SK-N-SH (cell line): ENCODE results near the gene KCNH3. TPM values are rescaled to one million over a fixed set of nuclear protein-coding genes. Genes with fewer than 3 reads are reported as not detected.

Experiments used
- CTCF ChIA-PET: fragments of 300-600, 350-600 bp; formaldehyde crosslinking; extraction: SDS; loops from one replicate; lab custom pipeline; 2021; lab: Yijun Ruan, JAX
- POLR2A ChIA-PET: fragments of 350-600 bp; sonication (Branson Sonifier 250); formaldehyde crosslinking; extraction: SDS; loops from one replicate; lab custom pipeline; 2020; ENCODE audit warnings: antibody characterized with exemption, inconsistent platforms; lab: Yijun Ruan, JAX
- DNase-seq: peaks from one replicate; pipeline ENCODE4 v3.0.0; 2012
- H2AFZ ChIP-seq: fragments of 200-600 bp; sonication (generic); 2 replicates; pipeline ENCODE4 v1.8.1; 2016; ENCODE audit warnings: antibody characterized with exemption, mild to moderate bottlenecking, low read depth
- H3F3A ChIP-seq: fragments of 200-600 bp; sonication (generic); replicated peaks from 2 replicates; pipeline ENCODE3; 2016; ENCODE audit warnings: antibody characterized with exemption, mild to moderate bottlenecking; ENCODE audit not compliant: insufficient read depth
- H3K27ac ChIP-seq, 2 experiments: fragments of 200-500 bp in 1 of 2; fragments of 200-600 bp in 1 of 2; sonication (Bioruptor generic) in 1 of 2; sonication (generic), shearing (Covaris generic) in 1 of 2; 2 replicates each; pipeline versions ENCODE4 v1.5.1 to v1.6.1; 2014 to 2016; ENCODE audit warnings: low read depth in 2 of 2, inconsistent platforms in 1 of 2, low read length in 1 of 2, mild to moderate bottlenecking in 1 of 2, mixed read lengths in 1 of 2
- H3K27me3 ChIP-seq: fragments of 200-600 bp; sonication (generic), shearing (Covaris generic); 2 replicates; pipeline ENCODE4 v1.6.1; 2016; ENCODE audit warnings: mixed run types; ENCODE audit not compliant: insufficient read depth
- H3K36me3 ChIP-seq, 2 experiments: fragments of 200-500 bp in 1 of 2; fragments of 200-600 bp in 1 of 2; sonication (Bioruptor generic) in 1 of 2; sonication (generic) in 1 of 2; replicated peaks in 1 of 2; 2 replicates each; pipeline versions ENCODE3 to v1.5.1; 2014 to 2016; ENCODE audit warnings: low read length in 1 of 2, mild to moderate bottlenecking in 1 of 2; ENCODE audit not compliant: insufficient read depth in 2 of 2, control insufficient read depth in 1 of 2
- H3K4me1 ChIP-seq, 2 experiments: fragments of 200-500 bp in 1 of 2; fragments of 200-600 bp in 1 of 2; sonication (Bioruptor generic) in 1 of 2; sonication (generic), shearing (Covaris generic) in 1 of 2; 2 replicates each; pipeline versions ENCODE4 v1.5.1 to v1.6.1; 2014 to 2016; ENCODE audit warnings: low read depth in 1 of 2, low read length in 1 of 2, mixed run types in 1 of 2; ENCODE audit not compliant: insufficient read depth in 2 of 2, control insufficient read depth in 1 of 2
- H3K4me2 ChIP-seq: fragments of 200-600 bp; sonication (generic), shearing (Covaris generic); 2 replicates; pipeline ENCODE4 v1.6.1; 2017; ENCODE audit warnings: mixed run types
- H3K4me3 ChIP-seq, 2 experiments: fragments of 200-500 bp in 1 of 2; fragments of 200-600 bp in 1 of 2; sonication (Bioruptor generic) in 1 of 2; sonication (generic), shearing (Covaris generic) in 1 of 2; 2 replicates each; pipeline versions ENCODE4 v1.5.1 to v1.8.1; 2014 to 2016; ENCODE audit warnings: low read depth in 2 of 2, inconsistent platforms in 1 of 2, low read length in 1 of 2, mild to moderate bottlenecking in 1 of 2, mixed read lengths in 1 of 2, moderate library complexity in 1 of 2
- H3K79me2 ChIP-seq: fragments of 200-600 bp; sonication (generic); 2 replicates; pipeline ENCODE4 v1.8.1; 2017; ENCODE audit warnings: mild to moderate bottlenecking; ENCODE audit not compliant: insufficient read depth
- H3K9ac ChIP-seq: fragments of 200-600 bp; sonication (generic); 2 replicates; pipeline ENCODE4 v1.6.1; 2017; ENCODE audit warnings: mixed run types
- H3K9me2 ChIP-seq: fragments of 200-600 bp; sonication (generic); 2 replicates; pipeline ENCODE4 v1.6.1; 2017; ENCODE audit warnings: mixed run types
- H3K9me3 ChIP-seq: fragments of 200-600 bp; sonication (generic); 2 replicates; pipeline ENCODE4 v1.6.1; 2017; ENCODE audit warnings: mixed run types, mild to moderate bottlenecking, moderate library complexity
- H4K20me1 ChIP-seq: fragments of 200-600 bp; sonication (generic); 2 replicates; pipeline ENCODE4 v1.6.1; 2017; ENCODE audit warnings: mild to moderate bottlenecking, mixed run types; ENCODE audit not compliant: insufficient read depth
- EP300 ChIP-seq, 2 experiments: IDR thresholded peaks; 2 replicates each; pipeline versions ENCODE4 v1.4.0 to v1.6.1; 2012; ENCODE audit warnings: borderline replicate concordance in 1 of 2, low read depth in 1 of 2, low read length in 1 of 2
- EZH2phosphoT487 ChIP-seq: fragments of 200-600 bp; sonication (generic); IDR thresholded peaks from 2 replicates; pipeline ENCODE4 v1.6.1; 2017; ENCODE audit warnings: low read depth, mixed run types, mild to moderate bottlenecking, antibody characterized with exemption, moderate library complexity, borderline replicate concordance
- FOSL2 ChIP-seq: IDR thresholded peaks from 2 replicates; pipeline ENCODE4 v1.4.0; 2012; ENCODE audit warnings: low read depth, mild to moderate bottlenecking, moderate library complexity, borderline replicate concordance
- FOXJ3 ChIP-seq: sonication (generic); formaldehyde crosslinking; IDR thresholded peaks from 2 replicates; pipeline ENCODE4 v1.5.1; 2020; ENCODE audit warnings: mild to moderate bottlenecking, missing genetic modification reagents
- FOXM1 ChIP-seq: IDR thresholded peaks from 2 replicates; pipeline ENCODE4 v1.4.0; 2012; ENCODE audit warnings: low read depth, mild to moderate bottlenecking
- GABPA ChIP-seq: IDR thresholded peaks from 2 replicates; pipeline ENCODE4 v1.4.0; 2012; ENCODE audit warnings: low read depth, mild to moderate bottlenecking
- MEF2A ChIP-seq: IDR thresholded peaks from 2 replicates; pipeline ENCODE4 v1.4.0; 2012; ENCODE audit warnings: low read depth, borderline replicate concordance
- MXI1 ChIP-seq: IDR thresholded peaks from 2 replicates; pipeline ENCODE4 v1.6.1; 2012; ENCODE audit warnings: mild to moderate bottlenecking, low read depth, low read length, improper control_type of control experiment
- RAD21 ChIP-seq: IDR thresholded peaks from 2 replicates; pipeline ENCODE4 v1.6.1; 2012; ENCODE audit warnings: mild to moderate bottlenecking, low read length
- RFX5 ChIP-seq: IDR thresholded peaks from 2 replicates; pipeline ENCODE4 v1.6.1; 2012; ENCODE audit warnings: mild to moderate bottlenecking, improper control_type of control experiment, low read length
- RXRA ChIP-seq: IDR thresholded peaks from 2 replicates; pipeline ENCODE4 v1.4.0; 2012; ENCODE audit warnings: low read depth, mild to moderate bottlenecking, borderline replicate concordance
- SIN3A ChIP-seq: IDR thresholded peaks from 2 replicates; pipeline ENCODE4 v1.6.1; 2012; ENCODE audit warnings: low read depth, mild to moderate bottlenecking, low read length, moderate library complexity, borderline replicate concordance
- TCF12 ChIP-seq: IDR thresholded peaks from 2 replicates; pipeline ENCODE4 v1.4.0; 2012
- WGBS: methylation state at CpG from one replicate; pipeline ENCODE4 v1.1.6; 2017; ENCODE audit warnings: low lambda C conversion rate; 5-methylcytosine and 5-hydroxymethylcytosine counted together
- polyA plus RNA-seq, 3 experiments: library from polyadenylated mRNA; depleted of rRNA; stranded (reverse); fragments of >200 nt; gene quantifications; 2 replicates each; pipeline ENCODE4 v1.2.3, GENCODE V29; 2012
- TF ChIP-seq, protein P1 (sequence below): IDR thresholded peaks from 2 replicates; pipeline ENCODE4 v1.4.0; 2012; ENCODE audit warnings: low read depth, borderline replicate concordance
- TF ChIP-seq, protein P2 (sequence below): IDR thresholded peaks from 2 replicates; pipeline ENCODE4 v1.6.1; 2012; ENCODE audit warnings: mild to moderate bottlenecking, low read depth, low read length, moderate library complexity
- TF ChIP-seq, protein P3 (sequence below): IDR thresholded peaks from 2 replicates; pipeline ENCODE4 v1.4.0; 2012; ENCODE audit warnings: low read depth, borderline replicate concordance
- TF ChIP-seq, protein P4 (sequence below): IDR thresholded peaks from 2 replicates; pipeline ENCODE4 v1.4.0; 2012; ENCODE audit warnings: low read depth
- TF ChIP-seq, protein P5 (sequence below): fragments of 200-600 bp; sonication (generic); IDR thresholded peaks from 2 replicates; pipeline ENCODE4 v1.6.1; 2017; ENCODE audit warnings: antibody characterized with exemption, mild to moderate bottlenecking, moderate library complexity
- TF ChIP-seq, protein P6 (sequence below): fragments of 150-350 bp; IDR thresholded peaks from 2 replicates; pipeline ENCODE4 v1.6.1; 2016; ENCODE audit warnings: mild to moderate bottlenecking, low read depth, low read length

The KCNH3 gene
- polyA plus RNA-seq, 1 of the 3 experiments (the other 2 are of a cell fraction): 3.7 TPM

DNA sequence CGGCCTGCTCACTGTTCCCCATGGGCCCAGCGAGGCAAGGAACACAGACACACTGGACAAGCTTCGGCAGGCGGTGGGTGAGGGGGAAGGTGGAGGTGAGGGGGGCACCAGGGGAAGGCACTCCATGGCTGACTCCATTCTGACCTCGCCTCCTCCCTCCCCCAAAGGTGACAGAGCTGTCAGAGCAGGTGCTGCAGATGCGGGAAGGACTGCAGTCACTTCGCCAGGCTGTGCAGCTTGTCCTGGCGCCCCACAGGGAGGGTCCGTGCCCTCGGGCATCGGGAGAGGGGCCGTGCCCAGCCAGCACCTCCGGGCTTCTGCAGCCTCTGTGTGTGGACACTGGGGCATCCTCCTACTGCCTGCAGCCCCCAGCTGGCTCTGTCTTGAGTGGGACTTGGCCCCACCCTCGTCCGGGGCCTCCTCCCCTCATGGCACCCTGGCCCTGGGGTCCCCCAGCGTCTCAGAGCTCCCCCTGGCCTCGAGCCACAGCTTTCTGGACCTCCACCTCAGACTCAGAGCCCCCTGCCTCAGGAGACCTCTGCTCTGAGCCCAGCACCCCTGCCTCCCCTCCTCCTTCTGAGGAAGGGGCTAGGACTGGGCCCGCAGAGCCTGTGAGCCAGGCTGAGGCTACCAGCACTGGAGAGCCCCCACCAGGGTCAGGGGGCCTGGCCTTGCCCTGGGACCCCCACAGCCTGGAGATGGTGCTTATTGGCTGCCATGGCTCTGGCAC is 18.5 kb downstream of the KCNH3 start:
- H3K27ac ChIP-seq: no peak overlapping the region
- H3K9me2 ChIP-seq: no peaks in the 10 kb centered on the region
- POLR2A ChIA-PET: interaction anchor here (1.4 kb wide), 1 partner anchor 10 kb away, joined by 4 read pairs; no protein-coding TSS in a partner anchor
- 86% methylated on average over 10 of the region's 18 CpGs for WGBS
- H3K4me2 ChIP-seq: no peak overlapping the region
- no peaks in the 10 kb centered on the region for H4K20me1 ChIP-seq
- H3F3A ChIP-seq: peaks cover 5% of the 10 kb centered on the region
- no peak overlapping the region for H3K9ac ChIP-seq
- peak; percentile 33 for DNase-seq
- no peak overlapping the region for H2AFZ ChIP-seq
- CTCF ChIA-PET: interaction anchor here (0.6 to 9.9 kb wide), 7 partner anchors 12 to 215 kb away, joined by 3 to 76 read pairs (median 3); no protein-coding TSS in a partner anchor
- no peaks in the 10 kb centered on the region for H3K4me1 ChIP-seq
- no peaks in the 10 kb centered on the region for H3K79me2 ChIP-seq
- TF ChIP-seq, protein P1, sequence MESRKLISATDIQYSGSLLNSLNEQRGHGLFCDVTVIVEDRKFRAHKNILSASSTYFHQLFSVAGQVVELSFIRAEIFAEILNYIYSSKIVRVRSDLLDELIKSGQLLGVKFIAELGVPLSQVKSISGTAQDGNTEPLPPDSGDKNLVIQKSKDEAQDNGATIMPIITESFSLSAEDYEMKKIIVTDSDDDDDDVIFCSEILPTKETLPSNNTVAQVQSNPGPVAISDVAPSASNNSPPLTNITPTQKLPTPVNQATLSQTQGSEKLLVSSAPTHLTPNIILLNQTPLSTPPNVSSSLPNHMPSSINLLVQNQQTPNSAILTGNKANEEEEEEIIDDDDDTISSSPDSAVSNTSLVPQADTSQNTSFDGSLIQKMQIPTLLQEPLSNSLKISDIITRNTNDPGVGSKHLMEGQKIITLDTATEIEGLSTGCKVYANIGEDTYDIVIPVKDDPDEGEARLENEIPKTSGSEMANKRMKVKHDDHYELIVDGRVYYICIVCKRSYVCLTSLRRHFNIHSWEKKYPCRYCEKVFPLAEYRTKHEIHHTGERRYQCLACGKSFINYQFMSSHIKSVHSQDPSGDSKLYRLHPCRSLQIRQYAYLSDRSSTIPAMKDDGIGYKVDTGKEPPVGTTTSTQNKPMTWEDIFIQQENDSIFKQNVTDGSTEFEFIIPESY: no peak
- TF ChIP-seq, protein P2, sequence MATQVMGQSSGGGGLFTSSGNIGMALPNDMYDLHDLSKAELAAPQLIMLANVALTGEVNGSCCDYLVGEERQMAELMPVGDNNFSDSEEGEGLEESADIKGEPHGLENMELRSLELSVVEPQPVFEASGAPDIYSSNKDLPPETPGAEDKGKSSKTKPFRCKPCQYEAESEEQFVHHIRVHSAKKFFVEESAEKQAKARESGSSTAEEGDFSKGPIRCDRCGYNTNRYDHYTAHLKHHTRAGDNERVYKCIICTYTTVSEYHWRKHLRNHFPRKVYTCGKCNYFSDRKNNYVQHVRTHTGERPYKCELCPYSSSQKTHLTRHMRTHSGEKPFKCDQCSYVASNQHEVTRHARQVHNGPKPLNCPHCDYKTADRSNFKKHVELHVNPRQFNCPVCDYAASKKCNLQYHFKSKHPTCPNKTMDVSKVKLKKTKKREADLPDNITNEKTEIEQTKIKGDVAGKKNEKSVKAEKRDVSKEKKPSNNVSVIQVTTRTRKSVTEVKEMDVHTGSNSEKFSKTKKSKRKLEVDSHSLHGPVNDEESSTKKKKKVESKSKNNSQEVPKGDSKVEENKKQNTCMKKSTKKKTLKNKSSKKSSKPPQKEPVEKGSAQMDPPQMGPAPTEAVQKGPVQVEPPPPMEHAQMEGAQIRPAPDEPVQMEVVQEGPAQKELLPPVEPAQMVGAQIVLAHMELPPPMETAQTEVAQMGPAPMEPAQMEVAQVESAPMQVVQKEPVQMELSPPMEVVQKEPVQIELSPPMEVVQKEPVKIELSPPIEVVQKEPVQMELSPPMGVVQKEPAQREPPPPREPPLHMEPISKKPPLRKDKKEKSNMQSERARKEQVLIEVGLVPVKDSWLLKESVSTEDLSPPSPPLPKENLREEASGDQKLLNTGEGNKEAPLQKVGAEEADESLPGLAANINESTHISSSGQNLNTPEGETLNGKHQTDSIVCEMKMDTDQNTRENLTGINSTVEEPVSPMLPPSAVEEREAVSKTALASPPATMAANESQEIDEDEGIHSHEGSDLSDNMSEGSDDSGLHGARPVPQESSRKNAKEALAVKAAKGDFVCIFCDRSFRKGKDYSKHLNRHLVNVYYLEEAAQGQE: no peak
- TF ChIP-seq, protein P3, sequence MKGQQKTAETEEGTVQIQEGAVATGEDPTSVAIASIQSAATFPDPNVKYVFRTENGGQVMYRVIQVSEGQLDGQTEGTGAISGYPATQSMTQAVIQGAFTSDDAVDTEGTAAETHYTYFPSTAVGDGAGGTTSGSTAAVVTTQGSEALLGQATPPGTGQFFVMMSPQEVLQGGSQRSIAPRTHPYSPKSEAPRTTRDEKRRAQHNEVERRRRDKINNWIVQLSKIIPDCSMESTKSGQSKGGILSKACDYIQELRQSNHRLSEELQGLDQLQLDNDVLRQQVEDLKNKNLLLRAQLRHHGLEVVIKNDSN: no peak
- TF ChIP-seq FOSL2 (no peak), MXI1 (no peak), EZH2phosphoT487 (no peak), EP300 (IDR thresholded peaks at IDR 0.05; ENCODE audit: borderline replicate concordance in 1 of 2, low read depth in 1 of 2, low read length in 1 of 2) (no peak), GABPA (no peak), RAD21 (no peak), FOXM1 (no peak), SIN3A (no peak), TCF12 (no peak), MEF2A (no peak), RXRA (no peak), RFX5 (no peak), FOXJ3 (CRISPR knock-in tag) (no peak)
- TF ChIP-seq, protein P4, sequence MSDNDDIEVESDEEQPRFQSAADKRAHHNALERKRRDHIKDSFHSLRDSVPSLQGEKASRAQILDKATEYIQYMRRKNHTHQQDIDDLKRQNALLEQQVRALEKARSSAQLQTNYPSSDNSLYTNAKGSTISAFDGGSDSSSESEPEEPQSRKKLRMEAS: no peak
- TF ChIP-seq, protein P5, sequence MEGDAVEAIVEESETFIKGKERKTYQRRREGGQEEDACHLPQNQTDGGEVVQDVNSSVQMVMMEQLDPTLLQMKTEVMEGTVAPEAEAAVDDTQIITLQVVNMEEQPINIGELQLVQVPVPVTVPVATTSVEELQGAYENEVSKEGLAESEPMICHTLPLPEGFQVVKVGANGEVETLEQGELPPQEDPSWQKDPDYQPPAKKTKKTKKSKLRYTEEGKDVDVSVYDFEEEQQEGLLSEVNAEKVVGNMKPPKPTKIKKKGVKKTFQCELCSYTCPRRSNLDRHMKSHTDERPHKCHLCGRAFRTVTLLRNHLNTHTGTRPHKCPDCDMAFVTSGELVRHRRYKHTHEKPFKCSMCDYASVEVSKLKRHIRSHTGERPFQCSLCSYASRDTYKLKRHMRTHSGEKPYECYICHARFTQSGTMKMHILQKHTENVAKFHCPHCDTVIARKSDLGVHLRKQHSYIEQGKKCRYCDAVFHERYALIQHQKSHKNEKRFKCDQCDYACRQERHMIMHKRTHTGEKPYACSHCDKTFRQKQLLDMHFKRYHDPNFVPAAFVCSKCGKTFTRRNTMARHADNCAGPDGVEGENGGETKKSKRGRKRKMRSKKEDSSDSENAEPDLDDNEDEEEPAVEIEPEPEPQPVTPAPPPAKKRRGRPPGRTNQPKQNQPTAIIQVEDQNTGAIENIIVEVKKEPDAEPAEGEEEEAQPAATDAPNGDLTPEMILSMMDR: no peak
- TF ChIP-seq, protein P6, sequence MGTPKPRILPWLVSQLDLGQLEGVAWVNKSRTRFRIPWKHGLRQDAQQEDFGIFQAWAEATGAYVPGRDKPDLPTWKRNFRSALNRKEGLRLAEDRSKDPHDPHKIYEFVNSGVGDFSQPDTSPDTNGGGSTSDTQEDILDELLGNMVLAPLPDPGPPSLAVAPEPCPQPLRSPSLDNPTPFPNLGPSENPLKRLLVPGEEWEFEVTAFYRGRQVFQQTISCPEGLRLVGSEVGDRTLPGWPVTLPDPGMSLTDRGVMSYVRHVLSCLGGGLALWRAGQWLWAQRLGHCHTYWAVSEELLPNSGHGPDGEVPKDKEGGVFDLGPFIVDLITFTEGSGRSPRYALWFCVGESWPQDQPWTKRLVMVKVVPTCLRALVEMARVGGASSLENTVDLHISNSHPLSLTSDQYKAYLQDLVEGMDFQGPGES: no peak
- H3K4me3 ChIP-seq: no peak overlapping the region
- no peaks in the 10 kb centered on the region for H3K9me3 ChIP-seq
- no peaks in the 10 kb centered on the region for H3K27me3 ChIP-seq
- peaks cover 15 to 45% of the 10 kb centered on the region in 2 experiments for H3K36me3 ChIP-seq
